HG03442 (cell line): Measurements from ENCODE around the gene THADA.
"Not testable (repeated sequence)": the region's sequence is repeated elsewhere in the genome, so short reads cannot be mapped to it uniquely, and the experiment has no call there.

Experiments
- ATAC-seq: cut with Tn5 transposase; IDR thresholded peaks from one replicate; pipeline ENCODE4 v1.9.1; 2021; ENCODE audit warnings: mild to moderate bottlenecking, moderate library complexity; ENCODE audit not compliant: unreplicated experiment

The THADA gene

DNA sequence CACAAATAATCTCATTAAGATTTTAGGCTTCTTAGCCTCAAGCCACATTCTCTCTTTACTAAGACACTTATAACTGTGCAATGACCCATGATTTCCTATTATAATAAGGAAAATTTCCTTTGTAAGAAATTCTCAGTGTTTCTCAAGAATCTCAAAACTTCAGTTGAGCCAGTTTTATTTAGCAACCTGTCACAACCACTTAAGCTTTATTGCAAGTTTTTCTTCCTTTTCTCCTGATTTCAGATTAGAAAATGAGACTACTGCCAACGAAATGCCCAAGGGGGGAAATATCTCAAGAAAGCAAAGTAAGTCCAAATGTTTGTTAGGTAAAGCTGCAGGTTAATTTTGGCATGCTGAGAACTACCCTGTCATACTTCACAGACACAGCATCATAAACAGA is 178.5 kb downstream of the THADA start:
- ATAC-seq = no peak

DNA sequence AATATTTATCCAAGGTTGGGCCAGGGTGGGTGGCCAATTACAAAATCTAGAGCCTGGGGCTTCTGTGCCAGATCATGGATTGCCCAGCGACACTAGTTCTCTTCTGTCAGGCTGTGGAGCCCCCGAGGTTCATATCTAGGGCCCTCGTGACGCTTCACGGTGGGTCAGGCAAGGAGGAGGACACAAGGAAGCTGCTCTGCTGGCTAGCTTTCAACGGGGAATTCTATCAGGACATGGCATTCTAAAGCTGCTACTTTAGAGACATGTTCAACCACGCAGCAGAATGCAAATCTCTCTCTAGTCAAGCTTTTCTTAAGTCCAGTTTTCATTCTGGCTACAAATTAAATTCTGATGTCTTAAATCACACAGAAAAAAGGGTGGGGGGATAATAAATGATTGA is 180.2 kb downstream of the THADA start:
- ATAC-seq = no peak

DNA sequence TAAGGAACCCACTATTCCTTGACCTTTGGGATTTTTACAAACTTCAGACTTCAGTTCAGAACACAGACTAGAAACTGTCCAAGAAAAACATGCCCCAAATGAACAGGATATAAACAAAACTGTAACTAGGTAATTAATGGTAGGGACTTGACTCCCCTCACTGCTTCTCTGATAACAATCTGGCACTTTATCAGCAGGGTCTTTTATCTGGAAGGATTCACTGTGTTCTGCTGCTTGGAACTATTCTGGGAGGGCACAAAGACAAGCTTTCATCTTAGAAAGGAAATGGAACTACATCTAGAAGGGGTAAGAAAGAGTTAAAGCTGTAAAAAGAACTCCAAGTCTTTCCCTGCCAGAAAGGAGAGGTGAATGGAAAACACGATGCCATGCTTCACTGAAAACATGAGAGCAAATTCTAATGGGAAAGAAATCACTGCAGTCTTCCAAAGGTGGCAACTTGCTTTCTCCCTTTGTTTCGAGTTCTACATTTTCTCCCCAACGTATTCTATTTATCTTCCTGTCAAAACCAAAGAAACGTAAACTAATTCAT is 181.2 kb downstream of the THADA start:
- ATAC-seq = no peak

DNA sequence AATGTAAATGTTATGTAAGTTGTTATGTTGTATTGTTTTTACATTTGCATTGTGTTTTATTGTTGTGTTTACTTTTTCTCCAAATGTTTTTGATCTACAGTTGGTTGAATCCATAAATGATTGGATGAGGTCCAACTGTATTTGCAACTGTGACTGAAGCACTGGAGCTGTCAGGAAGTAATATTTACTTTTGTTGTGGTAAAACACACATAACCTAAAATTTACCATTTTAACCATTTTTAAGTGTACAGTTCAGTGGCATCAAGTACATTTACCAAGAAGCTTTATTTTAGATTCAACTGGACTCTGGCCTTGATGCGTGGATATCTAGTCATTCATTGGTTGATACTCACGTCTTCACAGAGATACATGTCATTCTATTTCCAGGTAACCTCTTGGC is 181.8 kb downstream of the THADA start:
- no peak for ATAC-seq

DNA sequence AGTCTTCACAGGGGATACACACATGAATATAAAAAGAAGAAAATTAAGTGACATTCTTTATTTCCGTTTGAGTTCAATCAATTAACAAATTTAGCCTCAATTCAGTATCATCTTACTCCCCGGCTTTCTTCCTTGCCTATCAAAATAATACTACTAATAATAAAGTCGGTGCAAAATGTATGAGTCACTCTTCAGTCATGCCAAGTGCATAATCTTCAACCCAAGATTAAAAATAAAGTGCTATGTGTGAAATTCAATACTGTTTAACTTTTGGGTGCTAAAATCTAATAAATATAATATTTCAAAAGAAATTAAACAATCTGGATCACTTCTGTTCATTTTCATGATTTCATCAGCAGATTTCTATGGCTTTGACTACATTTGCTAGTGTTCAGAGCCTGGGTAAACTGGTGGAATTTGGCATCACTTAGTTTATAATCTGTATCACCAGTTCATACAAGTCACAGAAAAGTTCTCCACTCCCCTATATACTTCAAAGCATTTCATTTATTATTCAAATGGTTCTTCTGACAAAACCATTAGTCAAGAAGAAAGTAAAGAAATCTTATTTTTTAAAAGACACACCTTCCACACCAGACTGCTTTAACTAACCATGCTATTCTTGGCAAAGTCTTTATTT is 183.6 kb downstream of the THADA start:
- ATAC-seq = no peak

DNA sequence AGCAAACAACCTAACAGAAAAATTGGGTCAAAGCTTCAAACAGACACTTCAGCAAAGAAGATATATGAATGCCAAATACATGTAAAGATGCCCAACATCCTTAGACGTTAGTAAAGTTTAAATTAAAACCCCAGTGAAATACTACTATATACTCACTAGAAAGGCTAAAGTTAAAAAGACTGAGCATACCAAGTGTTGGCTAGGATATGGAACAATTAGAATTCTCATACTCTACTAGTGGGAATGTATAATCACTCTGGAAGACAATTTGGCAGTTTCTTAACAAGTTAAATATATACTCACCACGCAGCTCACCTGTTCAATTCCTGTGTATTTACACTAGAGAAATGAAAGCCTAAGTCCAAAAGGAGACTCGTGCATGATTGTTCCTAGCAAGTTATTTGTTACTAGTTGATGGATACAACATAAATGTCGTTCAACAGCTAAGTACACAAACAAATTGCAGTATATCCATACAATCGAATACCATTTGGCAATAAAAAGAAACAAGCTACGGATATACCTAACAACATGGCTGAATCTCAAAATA is 185.7 kb downstream of the THADA start:
- ATAC-seq = no peak

DNA sequence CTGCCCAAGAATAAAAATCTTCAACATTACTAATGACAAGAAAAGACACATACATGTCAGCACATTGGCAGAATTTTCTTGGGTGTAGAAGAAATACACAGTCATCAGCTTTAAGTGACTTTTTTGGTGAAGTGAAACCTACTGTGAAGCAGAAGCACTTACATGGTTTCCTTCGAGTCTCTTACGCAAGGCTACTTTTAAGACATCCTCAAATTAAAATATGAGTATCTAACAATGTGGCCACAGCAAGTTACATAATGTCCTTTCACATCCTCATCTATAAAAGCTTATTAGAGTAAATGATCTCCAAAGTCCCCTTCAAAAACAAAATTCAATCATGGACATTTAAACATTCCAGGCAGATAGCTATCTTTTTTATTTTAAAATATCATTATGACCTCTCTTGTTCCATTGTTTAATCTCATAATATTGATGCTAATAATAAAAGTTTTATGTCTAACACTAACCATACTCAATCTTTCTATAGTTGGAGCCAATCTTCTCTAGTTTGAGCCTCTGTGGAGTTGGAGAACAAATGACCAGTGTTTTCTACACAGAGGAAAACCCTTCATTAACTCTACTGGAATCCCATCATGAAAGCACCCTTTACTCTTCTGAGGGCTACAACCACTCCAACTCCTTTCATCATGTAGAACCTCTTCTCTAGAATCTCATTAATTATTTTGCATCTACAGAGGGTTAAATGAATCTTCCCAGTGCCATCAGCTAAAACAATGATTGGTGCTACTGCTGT is 187.3 kb downstream of the THADA start:
- peak; percentile 55 for ATAC-seq

DNA sequence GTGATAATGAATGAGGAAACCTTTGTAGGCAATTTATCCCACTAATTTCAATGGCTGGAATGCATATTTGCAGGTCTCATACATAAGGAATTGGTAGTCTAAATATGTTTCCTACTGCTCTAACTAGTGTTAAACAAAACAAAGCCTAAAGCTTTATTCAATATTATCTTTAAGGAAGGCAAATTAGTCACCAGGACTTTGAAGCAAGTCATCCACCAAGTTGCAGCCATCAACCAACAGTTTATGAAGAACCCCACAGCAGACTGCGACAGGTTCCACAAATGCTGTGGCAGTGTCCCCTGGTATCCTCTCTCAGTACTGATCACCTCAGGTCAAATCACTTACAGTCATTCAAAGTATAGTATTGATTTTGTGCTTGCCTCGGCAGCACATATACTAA is 187.9 kb downstream of the THADA start:
- peak; percentile 45 for ATAC-seq

DNA sequence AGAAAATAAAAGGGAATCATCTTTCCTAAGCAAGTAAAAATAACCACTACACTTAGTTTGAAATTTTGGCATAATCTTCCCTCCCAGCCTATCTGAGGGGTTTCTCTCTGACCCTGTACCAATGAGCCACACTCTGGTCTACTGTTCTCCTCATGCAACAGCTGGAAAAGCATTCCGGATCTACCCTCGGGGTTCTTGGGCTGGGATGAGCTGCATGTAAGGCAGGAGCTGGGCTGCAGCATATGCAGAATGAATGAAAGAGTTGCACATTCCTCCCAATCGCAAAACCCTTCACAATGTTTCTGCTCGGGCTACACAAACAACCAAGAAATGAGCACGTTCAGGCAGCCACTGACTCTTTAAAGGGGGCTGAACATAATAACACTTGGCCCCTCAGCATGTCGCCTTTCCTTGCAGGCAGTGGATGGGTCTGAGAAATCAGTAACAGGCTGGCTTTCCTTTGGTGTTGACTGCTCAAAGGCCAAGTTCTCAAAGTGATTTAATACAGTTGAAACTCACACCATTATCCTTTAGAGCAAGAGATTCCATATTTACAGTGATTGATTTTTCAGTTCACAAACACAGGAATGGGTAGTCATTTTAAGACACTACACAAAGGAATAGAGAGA is 189.1 kb downstream of the THADA start:
- ATAC-seq = no peak

DNA sequence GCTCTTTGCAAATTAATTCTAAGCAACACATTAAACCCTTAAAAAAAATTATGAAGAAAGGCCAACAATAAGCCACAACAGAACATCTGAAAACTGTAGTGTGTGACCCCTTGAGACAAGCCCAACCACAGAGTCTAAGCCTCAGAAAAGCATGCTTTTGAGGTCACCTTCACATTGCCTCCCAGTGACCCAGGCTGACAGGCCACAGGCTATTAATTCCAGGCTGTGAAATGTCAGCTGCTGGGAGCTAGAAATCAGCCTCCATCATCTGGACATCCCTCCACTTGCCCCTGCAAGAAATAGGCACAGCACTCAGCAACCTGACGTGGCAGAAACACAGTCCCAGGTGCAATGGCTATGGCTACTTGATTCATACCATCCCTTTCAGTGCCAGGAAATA is 190.0 kb downstream of the THADA start:
- ATAC-seq = no peak

DNA sequence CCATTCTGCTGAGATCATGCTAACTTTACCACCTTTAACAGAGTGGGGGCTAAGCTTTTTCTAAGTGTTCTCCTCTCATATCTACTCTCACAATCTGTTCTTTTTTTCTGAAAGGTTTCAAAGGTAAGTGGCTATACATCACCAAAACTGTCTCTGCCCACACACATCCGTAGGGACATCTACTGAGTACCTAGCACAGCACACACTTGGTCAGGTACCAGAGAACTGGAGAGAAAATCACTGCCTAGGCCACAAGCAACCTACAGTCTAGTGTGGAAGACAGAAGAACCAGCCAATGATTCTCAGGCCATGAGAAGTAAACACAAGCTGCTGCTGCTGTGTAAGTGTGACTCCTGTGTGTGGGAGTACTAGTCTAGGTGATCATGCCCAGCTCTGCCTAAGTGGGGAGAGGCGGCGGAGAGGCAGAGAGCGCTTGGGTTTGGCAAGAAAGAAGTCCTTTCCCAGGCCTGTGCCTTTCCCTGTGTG is 193.3 kb downstream of the THADA start:
- ATAC-seq = peak; percentile 64

DNA sequence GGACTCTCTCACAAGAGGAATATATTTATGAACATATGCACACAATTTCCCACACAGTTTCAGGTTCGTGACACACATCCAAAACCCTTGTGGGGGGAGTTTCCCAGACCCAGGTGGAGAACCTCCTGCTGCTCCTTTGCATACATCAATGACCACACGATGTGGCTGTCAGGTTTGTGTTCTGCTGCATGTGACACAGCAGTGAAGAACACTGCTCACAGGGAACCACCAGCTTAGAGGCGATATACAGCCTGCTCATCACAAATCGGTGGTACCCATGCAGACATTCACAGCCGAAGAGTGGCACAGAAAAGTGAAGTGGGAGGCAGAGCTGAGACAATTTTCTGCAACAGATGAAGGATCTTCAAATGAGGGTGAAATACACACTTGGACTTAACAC is 193.8 kb downstream of the THADA start:
- ATAC-seq = peak; percentile 80

DNA sequence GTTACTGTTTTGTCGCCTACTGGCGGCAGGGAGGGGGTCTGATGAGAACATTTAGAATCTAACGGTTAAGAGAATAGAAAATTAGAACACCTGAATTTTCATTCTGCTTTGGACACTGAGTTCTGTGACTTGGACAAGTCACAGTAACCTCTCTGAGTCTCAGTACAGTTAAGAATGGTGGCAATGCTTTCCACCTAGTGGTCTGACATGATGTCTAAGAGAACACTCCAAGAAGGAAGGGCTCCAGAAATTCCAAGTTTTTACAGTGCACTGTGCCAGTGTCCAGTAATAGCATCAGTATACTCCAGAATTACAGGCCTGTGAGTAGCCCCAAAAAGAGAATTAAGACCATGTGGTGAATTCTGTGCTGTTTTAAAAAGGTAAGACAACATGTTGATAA is 195.3 kb downstream of the THADA start:
- no peak for ATAC-seq

DNA sequence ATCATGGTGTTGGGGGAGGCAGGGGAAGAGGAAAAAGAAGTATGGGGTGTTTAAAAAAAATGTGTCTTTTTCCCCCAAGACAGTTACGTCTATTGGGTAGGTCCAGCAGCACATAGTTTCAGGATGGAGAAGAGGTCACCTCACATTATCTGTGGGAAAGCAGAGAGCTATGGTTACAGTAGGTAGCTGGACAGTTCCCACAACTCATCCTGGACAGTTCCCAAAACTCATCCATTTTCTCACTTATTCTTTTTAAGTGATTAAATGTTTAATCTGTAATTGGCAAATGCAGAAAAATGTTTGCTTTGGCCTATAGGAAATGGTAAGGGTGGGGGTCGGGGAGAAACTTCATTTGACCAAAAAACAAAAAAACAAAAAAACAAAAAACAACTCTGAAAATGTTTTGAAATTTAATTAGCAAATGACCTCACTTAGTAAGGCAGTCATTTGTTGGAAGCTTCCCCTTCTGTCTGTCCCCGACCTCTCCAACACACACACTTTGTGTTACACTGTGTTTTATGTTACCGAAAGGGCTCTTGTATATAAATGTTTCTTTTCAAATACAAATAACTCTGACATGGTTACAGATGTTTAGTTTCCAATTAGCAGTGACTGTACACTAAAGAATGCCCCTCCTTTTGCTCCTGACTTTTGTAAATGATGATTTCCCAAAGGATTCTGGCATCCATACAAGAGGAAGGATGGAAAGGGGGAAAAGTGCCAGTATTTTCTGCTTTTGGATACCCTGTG is 196.1 kb downstream of the THADA start:
- ATAC-seq = no peak

DNA sequence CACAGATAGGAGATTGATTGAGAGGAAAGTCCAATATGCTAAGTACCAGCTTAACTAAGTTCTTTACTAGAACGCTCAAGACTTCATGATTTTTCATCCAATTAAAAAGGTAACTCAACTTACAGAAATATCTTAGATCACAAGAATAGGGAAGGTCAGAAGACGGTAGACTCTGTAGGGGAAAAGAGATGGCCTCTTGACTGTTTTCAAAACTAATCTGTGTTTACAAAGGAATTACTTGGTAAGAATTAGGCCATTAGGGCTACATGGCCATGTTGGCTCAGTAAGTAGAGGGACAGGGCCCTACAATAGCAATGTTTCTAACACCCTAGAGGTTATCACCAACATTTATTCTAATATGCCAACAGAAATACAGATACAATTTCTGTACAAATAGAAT is 196.7 kb downstream of the THADA start:
- ATAC-seq = no peak

DNA sequence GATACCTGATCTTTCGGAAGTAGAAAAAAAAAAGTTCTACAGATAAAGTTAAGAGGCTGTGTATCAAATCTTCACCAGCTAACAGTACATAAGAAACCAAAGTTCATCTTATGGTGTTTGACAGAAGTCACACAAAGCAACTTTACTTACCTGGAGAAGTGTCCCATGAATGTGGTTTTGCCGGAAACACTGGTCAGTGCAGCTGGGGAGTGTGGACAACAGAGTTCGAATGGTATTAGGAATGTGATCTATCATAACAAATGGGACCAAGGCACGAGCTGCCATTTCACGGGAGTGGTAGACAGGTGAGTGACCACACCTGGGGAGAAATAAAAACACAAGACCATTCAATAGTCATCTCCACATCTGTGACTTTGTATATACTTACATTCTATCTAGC is 198.0 kb downstream of the THADA start:
- no peak for ATAC-seq

DNA sequence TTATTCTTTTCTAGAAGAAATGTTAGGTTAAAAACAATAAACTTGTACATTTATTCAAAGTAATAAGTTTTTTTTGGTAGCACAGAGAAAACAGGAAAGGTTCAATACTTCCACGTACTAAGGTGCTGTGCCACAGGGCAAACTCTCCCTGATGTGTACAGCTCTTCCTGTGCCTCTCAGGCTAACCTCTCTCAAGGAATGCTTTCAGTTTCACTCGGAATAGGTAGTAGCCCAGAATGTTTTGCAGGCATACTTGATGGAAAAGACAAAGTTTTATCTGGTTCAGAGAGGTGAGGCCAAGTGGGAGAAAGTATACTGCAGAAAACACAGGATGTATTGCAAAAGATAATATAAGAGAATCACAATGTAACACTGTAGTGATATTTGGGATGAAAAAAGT is 198.4 kb downstream of the THADA start:
- ATAC-seq = no peak

DNA sequence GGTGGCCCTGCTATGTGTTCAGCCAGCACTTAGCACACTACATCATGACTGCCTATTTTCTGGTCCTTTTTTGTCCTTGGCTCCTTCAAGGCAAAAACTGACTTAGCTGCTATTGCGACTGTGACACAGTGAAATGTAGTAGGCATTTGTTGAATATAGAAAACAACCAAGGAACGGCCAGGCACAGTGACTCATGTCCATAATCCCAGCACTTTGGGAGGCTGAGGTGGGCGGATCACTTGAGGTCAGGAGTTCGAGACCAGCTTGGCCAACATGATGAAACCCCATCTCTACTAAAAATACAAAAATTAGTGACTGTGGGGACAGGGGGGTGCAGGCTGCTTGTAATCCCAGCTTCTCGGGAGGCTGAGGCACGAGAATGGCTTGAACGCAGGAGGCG is 199.5 kb downstream of the THADA start:
- ATAC-seq = not testable (repeated sequence)

DNA sequence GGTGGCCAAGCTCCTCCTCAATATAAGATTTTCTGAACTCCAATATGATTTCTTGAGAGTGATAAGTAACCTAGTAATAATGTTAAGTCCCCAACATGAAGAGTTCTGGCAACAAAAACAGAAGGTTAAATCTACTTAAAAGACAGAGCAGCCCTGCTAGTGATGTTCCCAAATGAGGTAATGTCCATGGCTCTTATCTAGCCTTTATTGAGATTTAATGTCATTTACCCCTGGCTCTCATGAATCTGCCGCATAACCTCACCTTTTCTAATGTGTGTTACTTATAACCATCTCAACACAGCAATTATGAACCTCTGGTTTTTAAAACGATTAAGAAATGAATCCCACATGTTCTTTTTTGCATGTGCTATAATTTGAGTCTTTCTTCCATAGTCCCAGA is 201.9 kb downstream of the THADA start:
- ATAC-seq = no peak

DNA sequence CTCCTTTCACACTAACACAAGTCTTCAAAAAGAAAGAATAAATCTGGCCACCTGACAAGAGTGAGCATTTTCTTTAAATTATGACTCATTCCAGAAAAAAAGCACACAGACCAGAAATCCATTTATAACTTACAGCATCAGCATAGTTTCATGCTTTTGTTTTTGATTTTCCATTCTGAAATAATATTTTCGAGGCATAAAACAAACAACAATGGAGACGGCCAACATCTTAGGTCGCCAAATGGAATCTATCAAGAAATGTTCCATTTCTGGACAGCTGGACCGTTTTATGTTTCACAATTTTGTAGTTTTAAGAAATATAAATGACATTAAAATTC is 204.0 kb downstream of the THADA start:
- no peak for ATAC-seq
